Measurements from ENCODE around the gene UBE2V1. TPM values are rescaled to one million over a fixed set of nuclear protein-coding genes. Genes with fewer than 3 reads are reported as not detected.

The UBE2V1 gene
- total and polyA plus RNA-seq, 2 donors (not counting 1 experiment from before 2014, with no cell fraction given): 69.2 to 158 TPM

- Histone ChIP-seq H3K27ac (ENCODE audit: low read length in 2 of 2) (peak overlapping the region in 1 of 2 donors; percentile 20), H3K4me1 (ENCODE audit: control insufficient read depth in 2 of 2, insufficient read depth in 2 of 2, low read length in 2 of 2) (peaks cover 6 to 14% of the 10 kb centered on the region in 2 donors), H3K4me2 (replicated peaks; ENCODE audit: low read depth, low read length, poor library complexity, severe bottlenecking) (no peak overlapping the region), H3K4me3 (ENCODE audit: control extremely low read depth in 1 of 5, extremely low read depth in 1 of 5, insufficient read depth in 1 of 5, low read depth in 2 of 5, low read length in 4 of 5) (no peak overlapping the region), H3K27me3 (replicated peaks in 1 of 4; ENCODE audit: control extremely low read depth in 1 of 4, control insufficient read depth in 3 of 4, insufficient read depth in 4 of 4, low read length in 3 of 4) (no peaks in the 10 kb centered on the region), H3K79me2 (ENCODE audit: control insufficient read depth, insufficient read depth, low read length) (peaks cover 91% of the 10 kb centered on the region), H4K20me1 (ENCODE audit: control insufficient read depth, insufficient read depth, low read length, poor library complexity, severe bottlenecking) (peaks cover 82% of the 10 kb centered on the region), H3K9me3 (ENCODE audit: control extremely low read depth in 1 of 3, control insufficient read depth in 2 of 3, insufficient read depth in 1 of 3, low read length in 2 of 3) (no peaks in the 10 kb centered on the region), H2AFZ (ENCODE audit: insufficient read depth, low read depth, low read length, poor library complexity, severe bottlenecking) (no peak overlapping the region), H3K9ac (ENCODE audit: low read length) (no peak overlapping the region), H3K36me3 (replicated peaks in 1 of 2; ENCODE audit: control extremely low read depth in 1 of 2, control insufficient read depth in 1 of 2, extremely low read depth in 1 of 2, insufficient read depth in 2 of 2, low read length in 1 of 2) (peaks cover 1 to 38% of the 10 kb centered on the region in 2 experiments)
- Mint-ChIP-seq H3K27ac (peak overlapping the region; percentile 1), H3K4me3 (no peak overlapping the region), H3K4me1 (peaks cover 37% of the 10 kb centered on the region), H3K27me3 (no peaks in the 10 kb centered on the region), H3K9me3 (ENCODE audit: insufficient read depth) (no peaks in the 10 kb centered on the region)
- ATAC-seq (ENCODE audit: low read depth): no peak
- ChIA-PET CTCF (interaction anchor here (1.3 to 3.8 kb wide), 5 partner anchors 13 to 119 kb away, joined by 3 to 21 read pairs (median 4); no protein-coding TSS in a partner anchor), POLR2A (no interaction called here)
- intact Hi-C loops (cut with micrococcal nuclease): no loop called here
- WGBS (ENCODE audit: insufficient coverage): 94% methylated on average over 2 of the region's 2 CpGs
- no peak for TF ChIP-seq EZH2 (IDR thresholded peaks at IDR 0.05; ENCODE audit: borderline replicate concordance, insufficient read depth, low read depth, low read length, poor library complexity, severe bottlenecking)
- TF ChIP-seq, protein P1, sequence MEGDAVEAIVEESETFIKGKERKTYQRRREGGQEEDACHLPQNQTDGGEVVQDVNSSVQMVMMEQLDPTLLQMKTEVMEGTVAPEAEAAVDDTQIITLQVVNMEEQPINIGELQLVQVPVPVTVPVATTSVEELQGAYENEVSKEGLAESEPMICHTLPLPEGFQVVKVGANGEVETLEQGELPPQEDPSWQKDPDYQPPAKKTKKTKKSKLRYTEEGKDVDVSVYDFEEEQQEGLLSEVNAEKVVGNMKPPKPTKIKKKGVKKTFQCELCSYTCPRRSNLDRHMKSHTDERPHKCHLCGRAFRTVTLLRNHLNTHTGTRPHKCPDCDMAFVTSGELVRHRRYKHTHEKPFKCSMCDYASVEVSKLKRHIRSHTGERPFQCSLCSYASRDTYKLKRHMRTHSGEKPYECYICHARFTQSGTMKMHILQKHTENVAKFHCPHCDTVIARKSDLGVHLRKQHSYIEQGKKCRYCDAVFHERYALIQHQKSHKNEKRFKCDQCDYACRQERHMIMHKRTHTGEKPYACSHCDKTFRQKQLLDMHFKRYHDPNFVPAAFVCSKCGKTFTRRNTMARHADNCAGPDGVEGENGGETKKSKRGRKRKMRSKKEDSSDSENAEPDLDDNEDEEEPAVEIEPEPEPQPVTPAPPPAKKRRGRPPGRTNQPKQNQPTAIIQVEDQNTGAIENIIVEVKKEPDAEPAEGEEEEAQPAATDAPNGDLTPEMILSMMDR (IDR thresholded peaks at IDR 0.05): no peak
- no peak for DNase-seq
Observed at GRCh38 chr20:50098259-50098658, 14.7 kb downstream of the UBE2V1 start.

DNA sequence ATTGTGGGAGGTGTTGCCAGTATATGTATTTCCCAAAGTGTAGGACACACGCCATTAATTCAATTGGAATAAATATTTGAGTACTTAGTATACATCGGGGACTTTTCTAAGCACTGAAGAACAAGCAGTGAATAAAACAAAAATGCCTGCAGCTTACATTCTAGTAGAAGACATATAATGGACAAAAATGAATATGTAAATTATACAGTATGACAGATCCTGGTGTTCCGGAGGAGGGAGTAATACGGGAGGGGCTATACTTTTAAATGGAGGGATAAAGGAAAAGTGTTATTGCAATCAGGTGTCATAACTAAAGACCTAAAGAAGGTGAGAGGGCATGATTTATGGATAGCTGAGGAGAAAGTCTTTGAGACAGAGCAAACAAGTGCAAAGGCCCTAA is 15.1 kb downstream of the UBE2V1 start:
- H3K4me3 Mint-ChIP-seq: no peak overlapping the region
- Histone ChIP-seq H3K27me3 (replicated peaks in 1 of 4; ENCODE audit: control extremely low read depth in 1 of 4, control insufficient read depth in 3 of 4, insufficient read depth in 4 of 4, low read length in 3 of 4) (no peaks in the 10 kb centered on the region), H3K27ac (ENCODE audit: low read length in 2 of 2) (peak overlapping the region in 1 of 2 donors; percentile 20), H3K79me2 (ENCODE audit: control insufficient read depth, insufficient read depth, low read length) (peaks cover 90% of the 10 kb centered on the region), H2AFZ (ENCODE audit: insufficient read depth, low read depth, low read length, poor library complexity, severe bottlenecking) (no peak overlapping the region), H3K4me3 (ENCODE audit: control extremely low read depth in 1 of 5, extremely low read depth in 1 of 5, insufficient read depth in 1 of 5, low read depth in 2 of 5, low read length in 4 of 5) (no peak overlapping the region), H4K20me1 (ENCODE audit: control insufficient read depth, insufficient read depth, low read length, poor library complexity, severe bottlenecking) (peaks cover 82% of the 10 kb centered on the region), H3K4me1 (ENCODE audit: control insufficient read depth in 2 of 2, insufficient read depth in 2 of 2, low read length in 2 of 2) (peaks cover 6 to 14% of the 10 kb centered on the region in 2 donors), H3K9me3 (ENCODE audit: control extremely low read depth in 1 of 3, control insufficient read depth in 2 of 3, insufficient read depth in 1 of 3, low read length in 2 of 3) (no peaks in the 10 kb centered on the region), H3K4me2 (replicated peaks; ENCODE audit: low read depth, low read length, poor library complexity, severe bottlenecking) (no peak overlapping the region), H3K9ac (ENCODE audit: low read length) (no peak overlapping the region), H3K36me3 (replicated peaks in 1 of 2; ENCODE audit: control extremely low read depth in 1 of 2, control insufficient read depth in 1 of 2, extremely low read depth in 1 of 2, insufficient read depth in 2 of 2, low read length in 1 of 2) (peaks cover 5 to 42% of the 10 kb centered on the region in 2 experiments)
- H3K27ac Mint-ChIP-seq: peak overlapping the region; percentile 1
- intact Hi-C loops (cut with micrococcal nuclease): no loop called here
- no peak for ATAC-seq (ENCODE audit: low read depth)
- ChIA-PET CTCF (interaction anchor here (1.3 to 3.8 kb wide), 4 partner anchors 13 to 72 kb away, joined by 3 to 21 read pairs (median 8); no protein-coding TSS in a partner anchor), POLR2A (no interaction called here)
- DNase-seq: no peak
- TF ChIP-seq, protein P1 (IDR thresholded peaks at IDR 0.05): no peak
- no peak for TF ChIP-seq EZH2 (IDR thresholded peaks at IDR 0.05; ENCODE audit: borderline replicate concordance, insufficient read depth, low read depth, low read length, poor library complexity, severe bottlenecking)
- peaks cover 34% of the 10 kb centered on the region for H3K4me1 Mint-ChIP-seq
- WGBS (ENCODE audit: insufficient coverage): 93% methylated on average over 3 of the region's 4 CpGs
- H3K9me3 Mint-ChIP-seq (ENCODE audit: insufficient read depth): no peaks in the 10 kb centered on the region
- H3K27me3 Mint-ChIP-seq: no peaks in the 10 kb centered on the region
